Upper lobe of right lung (tissue), 1 donor: Measurements from ENCODE around the gene PCDHB4. TPM values are rescaled to one million over a fixed set of nuclear protein-coding genes. Genes with fewer than 3 reads are reported as not detected.
"Not testable (repeated sequence)": the region's sequence is repeated elsewhere in the genome, so short reads cannot be mapped to it uniquely, and the experiment has no call there.

ENCODE experiments used
- ATAC-seq: fragments of 200-7000 bp; cut with Tn5 transposase; one replicate; pipeline ENCODE4 v1.9.1; 2020; ENCODE audit warnings: mild to moderate bottlenecking, moderate library complexity
- DNase-seq: peaks from one replicate; pipeline ENCODE4 v3.0.0-alpha.2; 2020
- H3K27ac ChIP-seq: fragments of 200-600 bp; one replicate; pipeline ENCODE4 v1.8.0; 2022
- H3K27me3 ChIP-seq: fragments of 200-600 bp; one replicate; pipeline ENCODE4 v1.8.0; 2022; ENCODE audit warnings: mild to moderate bottlenecking
- H3K36me3 ChIP-seq: fragments of 200-600 bp; one replicate; pipeline ENCODE4 v1.8.0; 2022
- H3K4me1 ChIP-seq: fragments of 200-600 bp; one replicate; pipeline ENCODE4 v1.8.0; 2022
- H3K4me3 ChIP-seq: fragments of 200-600 bp; one replicate; pipeline ENCODE4 v1.8.0; 2022; ENCODE audit warnings: mild to moderate bottlenecking
- H3K9me3 ChIP-seq: fragments of 200-600 bp; one replicate; pipeline ENCODE4 v1.8.0; 2022
- CTCF ChIP-seq: fragments of 200-600 bp; IDR thresholded peaks from one replicate; pipeline ENCODE4 v1.8.0; 2022; ENCODE audit warnings: antibody characterized with exemption
- intact Hi-C: fragments of 100-400 bp; cut with DNase I; formaldehyde crosslinking; loops from one replicate; pipeline ENCODE4 v1.11.0; 2022
- total RNA-seq: library from RNA; stranded (reverse); fragmentation: NEBNext Ultra II Directional; extraction: Animal tissue kit (Norgen Biotek cat#: 25700); gene quantifications from one replicate; pipeline ENCODE4 v1.2.1, GENCODE V29; 2021
- donor health status: DM: no; HTN: yes; CAD: no; lungs with severe emphysema.

PCDHB4 gene
- total RNA-seq, 1 donor from 2014 or later = 3.0 TPM

DNA sequence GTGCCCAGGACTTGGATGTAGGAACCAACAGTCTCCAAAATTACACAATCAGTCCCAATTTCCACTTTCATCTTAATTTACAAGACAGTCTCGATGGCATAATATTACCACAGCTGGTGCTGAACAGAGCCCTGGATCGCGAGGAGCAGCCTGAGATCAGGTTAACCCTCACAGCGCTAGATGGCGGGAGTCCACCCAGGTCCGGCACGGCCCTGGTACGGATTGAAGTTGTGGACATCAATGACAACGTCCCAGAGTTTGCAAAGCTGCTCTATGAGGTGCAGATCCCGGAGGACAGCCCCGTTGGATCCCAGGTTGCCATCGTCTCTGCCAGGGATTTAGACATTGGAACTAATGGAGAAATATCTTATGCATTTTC, 26.4 kb upstream of the PCDHB4 start:
- H3K27me3 ChIP-seq = peaks cover 11% of the 10 kb centered on the region
- no peak for ATAC-seq

DNA sequence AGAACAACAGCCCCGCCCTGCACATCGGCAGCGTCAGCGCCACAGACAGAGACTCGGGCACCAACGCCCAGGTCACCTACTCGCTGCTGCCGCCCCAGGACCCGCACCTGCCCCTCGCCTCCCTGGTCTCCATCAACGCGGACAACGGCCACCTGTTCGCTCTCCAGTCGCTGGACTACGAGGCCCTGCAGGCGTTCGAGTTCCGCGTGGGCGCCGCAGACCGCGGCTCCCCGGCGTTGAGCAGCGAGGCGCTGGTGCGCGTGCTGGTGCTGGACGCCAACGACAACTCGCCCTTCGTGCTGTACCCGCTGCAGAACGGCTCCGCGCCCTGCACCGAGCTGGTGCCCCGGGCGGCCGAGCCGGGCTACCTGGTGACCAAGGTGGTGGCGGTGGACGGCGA, 25.4 kb upstream of the PCDHB4 start:
- H3K27ac ChIP-seq, DNase-seq, H3K36me3 ChIP-seq, H3K4me3 ChIP-seq, H3K4me1 ChIP-seq, H3K9me3 ChIP-seq, intact Hi-C loops, ATAC-seq: not testable (repeated sequence)
- H3K27me3 ChIP-seq = peaks cover 11% of the 10 kb centered on the region

More for the DNA sequence above, 26.4 kb upstream of the PCDHB4 start:
- intact Hi-C loops = no loop called here
- Histone ChIP-seq H3K36me3 (no peaks in the 10 kb centered on the region), H3K27ac (no peak overlapping the region), H3K9me3 (no peaks in the 10 kb centered on the region), H3K4me1 (no peaks in the 10 kb centered on the region), H3K4me3 (peak overlapping the region; percentile 36)
- DNase-seq = no peak
- TF ChIP-seq CTCF = no peak

- H3K9me3 ChIP-seq, intact Hi-C loops: not testable (repeated sequence)
- H3K27me3 ChIP-seq = peaks cover 11% of the 10 kb centered on the region
Measured at GRCh38 chr5:141096586-141096985, 25.0 kb upstream of the PCDHB4 start.

DNA sequence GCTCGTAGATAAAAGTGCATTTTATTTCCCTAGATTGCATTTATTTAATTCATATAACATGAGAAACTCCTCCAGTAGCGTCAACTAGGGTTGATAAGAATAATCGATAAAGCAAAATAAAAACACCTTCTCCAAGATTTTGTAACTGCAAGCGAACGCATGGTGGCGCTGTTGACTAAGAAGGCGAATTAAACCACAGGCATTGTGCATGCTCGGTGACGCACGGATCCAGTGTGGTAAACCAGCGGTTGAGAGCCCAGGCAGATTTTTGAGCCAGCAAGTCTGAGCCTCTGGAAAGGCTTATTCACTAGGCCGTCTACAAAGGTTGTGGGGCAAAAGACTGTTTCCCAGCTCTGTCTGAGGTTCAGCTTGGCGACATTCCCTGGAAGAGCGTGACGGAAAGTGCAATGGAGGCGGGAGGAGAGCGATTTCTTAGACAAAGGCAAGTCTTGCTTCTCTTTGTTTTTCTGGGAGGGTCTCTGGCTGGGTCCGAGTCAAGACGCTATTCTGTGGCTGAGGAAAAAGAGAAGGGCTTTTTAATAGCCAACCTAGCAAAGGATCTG, 21.3 kb upstream of the PCDHB4 start, which contains the start of gene PCDHB3:
Gene PCDHB3, plus strand, starts transcription at position 231 of the 563 bp plus-strand sequence. Its CDS starts 177 bp downstream, at position 408.
- Histone ChIP-seq H3K27me3 (peaks cover under 1% of the 10 kb centered on the region), H3K4me3 (peak within 1 kb of the TSS; percentile 27), H3K9me3 (peaks cover 11% of the 10 kb centered on the region), H3K36me3 (no peaks in the 10 kb centered on the region), H3K4me1 (no peaks in the 10 kb centered on the region), H3K27ac (no peak within 1 kb of the TSS)
- intact Hi-C loops = no loop called here
- TF ChIP-seq CTCF = peak; percentile 37
- ATAC-seq = peak; percentile 53
- DNase-seq = peak; percentile 51

More at GRCh38 chr5:141096586-141096985, 25.0 kb upstream of the PCDHB4 start:
- not testable (repeated sequence) for DNase-seq, H3K36me3 ChIP-seq, H3K4me3 ChIP-seq, H3K4me1 ChIP-seq, ATAC-seq, H3K27ac ChIP-seq

DNA sequence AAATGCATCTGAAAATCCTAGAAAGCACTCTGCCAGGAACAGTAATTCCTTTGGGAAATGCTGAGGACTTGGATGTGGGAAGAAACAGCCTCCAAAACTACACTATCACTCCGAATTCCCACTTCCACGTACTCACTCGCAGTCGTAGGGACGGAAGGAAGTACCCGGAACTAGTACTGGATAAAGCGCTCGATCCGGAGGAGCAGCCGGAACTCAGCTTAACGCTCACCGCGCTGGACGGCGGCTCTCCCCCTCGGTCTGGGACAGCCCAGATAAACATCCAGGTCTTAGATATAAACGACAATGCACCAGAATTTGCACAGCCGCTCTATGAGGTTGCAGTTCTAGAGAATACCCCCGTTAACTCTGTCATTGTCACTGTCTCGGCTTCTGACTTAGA, 20.6 kb upstream of the PCDHB4 start:
- Histone ChIP-seq H3K4me1 (no peaks in the 10 kb centered on the region), H3K27me3 (no peaks in the 10 kb centered on the region), H3K36me3 (no peaks in the 10 kb centered on the region), H3K4me3 (peak overlapping the region; percentile 27), H3K9me3 (peaks cover 11% of the 10 kb centered on the region), H3K27ac (no peak overlapping the region)
- no peak for TF ChIP-seq CTCF
- intact Hi-C loops = no loop called here
- DNase-seq (no peak), ATAC-seq (no peak)

GRCh38 chr5:141102070-141102469, 19.5 kb upstream of the PCDHB4 start:
- H3K27ac ChIP-seq, H3K27me3 ChIP-seq, intact Hi-C loops, ATAC-seq, H3K4me1 ChIP-seq, DNase-seq, H3K36me3 ChIP-seq, H3K4me3 ChIP-seq: not testable (repeated sequence)
- peaks cover 11% of the 10 kb centered on the region for H3K9me3 ChIP-seq

DNA sequence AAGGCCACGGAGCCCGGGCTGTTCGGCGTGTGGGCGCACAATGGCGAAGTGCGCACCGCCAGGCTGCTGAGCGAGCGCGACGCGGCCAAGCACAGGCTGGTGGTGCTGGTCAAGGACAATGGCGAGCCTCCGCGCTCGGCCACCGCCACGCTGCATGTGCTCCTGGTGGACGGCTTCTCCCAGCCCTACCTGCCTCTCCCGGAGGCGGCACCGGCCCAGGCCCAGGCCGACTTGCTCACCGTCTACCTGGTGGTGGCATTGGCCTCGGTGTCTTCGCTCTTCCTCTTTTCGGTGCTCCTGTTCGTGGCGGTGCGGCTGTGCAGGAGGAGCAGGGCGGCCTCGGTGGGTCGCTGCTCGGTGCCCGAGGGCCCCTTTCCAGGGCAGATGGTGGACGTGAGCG, 19.1 kb upstream of the PCDHB4 start:
- DNase-seq, intact Hi-C loops, H3K4me1 ChIP-seq, H3K27me3 ChIP-seq, H3K36me3 ChIP-seq, H3K4me3 ChIP-seq, H3K27ac ChIP-seq, ATAC-seq: not testable (repeated sequence)
- H3K9me3 ChIP-seq = peaks cover 11% of the 10 kb centered on the region

GRCh38 chr5:141105350-141105749, 16.3 kb upstream of the PCDHB4 start:
- no peak for ATAC-seq
- intact Hi-C loops = no loop called here
- Histone ChIP-seq H3K9me3 (peaks cover 11% of the 10 kb centered on the region), H3K27me3 (no peaks in the 10 kb centered on the region), H3K27ac (no peak overlapping the region), H3K4me1 (no peaks in the 10 kb centered on the region), H3K36me3 (no peaks in the 10 kb centered on the region), H3K4me3 (no peak overlapping the region)
- DNase-seq = no peak
- no peak for TF ChIP-seq CTCF
